ENCODE results near the gene PLIN1. TPM values are rescaled to one million over a fixed set of nuclear protein-coding genes. Genes with fewer than 3 reads are reported as not detected.

PLIN1 gene
- total and polyA plus RNA-seq, 9 of the 15 experiments (the other 6 are each of a cell fraction or from before 2014, with no cell fraction given) = not detected

DNA sequence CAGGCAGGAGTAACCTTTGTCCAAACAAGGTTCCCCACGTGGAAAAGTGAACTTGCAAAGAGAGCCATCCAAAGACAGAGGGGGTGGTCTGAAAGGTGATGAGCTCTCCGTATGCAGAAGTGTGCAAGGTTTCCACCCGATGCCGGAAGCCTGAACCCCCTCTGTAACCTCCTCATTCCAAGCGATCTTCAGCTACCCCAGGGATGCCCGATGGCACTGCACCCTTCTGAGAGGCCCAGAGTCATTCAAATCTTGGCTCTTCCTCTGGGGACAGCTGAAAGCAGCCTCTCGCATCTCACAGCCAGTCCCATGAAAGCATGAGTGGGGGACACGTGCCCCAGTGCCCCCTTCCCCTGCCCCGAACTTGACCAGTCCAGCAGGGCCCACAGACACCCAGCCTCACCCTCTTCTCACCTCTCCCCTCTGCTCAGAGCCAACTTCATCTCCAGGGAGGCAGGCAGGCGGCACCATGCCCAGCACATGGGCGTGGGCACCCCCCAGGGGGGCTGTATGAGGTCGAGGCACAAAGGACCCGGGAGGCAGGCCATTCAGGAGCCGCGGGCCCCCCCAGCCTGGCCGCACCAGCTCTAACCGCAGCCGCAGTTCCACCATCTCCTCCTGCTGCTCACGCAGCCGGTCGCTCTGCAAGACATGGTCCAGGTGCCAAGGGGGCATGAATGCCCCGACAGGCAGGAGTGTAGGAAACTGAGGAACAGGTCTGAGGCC is 32.6 kb downstream of the PLIN1 start:
- intact Hi-C loops (cut with micrococcal nuclease) = no loop called here
- no peaks in the 10 kb centered on the region for H3K36me3 ChIP-seq (ENCODE audit: control insufficient read depth, insufficient read depth, low read length)
- DNase-seq (ENCODE audit: extremely low read depth in 1 of 4, low spot score in 3 of 4) (no peak), ATAC-seq (peak; percentile 23), FAIRE-seq (no peak)
- no peak overlapping the region for H3K4me2 ChIP-seq (ENCODE audit: insufficient read depth, low read length)
- WGBS (ENCODE audit: insufficient coverage, low coverage, missing lambda C conversion rate) = 9% methylated on average over 15 of the region's 22 CpGs
- H3K9me3 ChIP-seq (replicated peaks; ENCODE audit: control insufficient read depth, insufficient read depth, low read depth, low read length) = no peaks in the 10 kb centered on the region
- in situ Hi-C loops (cut with MboI) = no loop called here
- H3K79me2 ChIP-seq (ENCODE audit: control insufficient read depth, insufficient read depth, low read length) = no peaks in the 10 kb centered on the region
- H3K9ac ChIP-seq (ENCODE audit: insufficient read depth in 1 of 2, low read depth in 2 of 2, low read length in 2 of 2) = peak overlapping the region in 1 of 2 experiments; percentile 26; a peak in 1 of 4 replicates
- H4K20me1 ChIP-seq (replicated peaks; ENCODE audit: control insufficient read depth, insufficient read depth, low read length) = no peaks in the 10 kb centered on the region
- H3K4me1 ChIP-seq (replicated peaks in 1 of 2; ENCODE audit: control insufficient read depth in 2 of 2, insufficient read depth in 2 of 2, low read length in 2 of 2) = peaks cover 0 to 19% of the 10 kb centered on the region in 2 experiments; a peak in 2 of 5 replicates
- no peak overlapping the region for H3K27ac ChIP-seq (ENCODE audit: extremely low read depth, low read depth, low read length)
- ChIA-PET CTCF (ENCODE audit: low intra/inter-chr PET ratio) (interaction anchor here (1.4 kb wide), 1 partner anchor 229 kb away, joined by 3 read pairs; no protein-coding TSS in a partner anchor), POLR2A (interaction anchor here (0.6 to 1.0 kb wide), 2 partner anchors 158 to 166 kb away, joined by 3 to 5 read pairs; no protein-coding TSS in a partner anchor)
- H3K9me1 ChIP-seq (ENCODE audit: control insufficient read depth, insufficient read depth, low read length) = no peaks in the 10 kb centered on the region
- TF ChIP-seq BRD4 (IDR thresholded peaks at IDR 0.05) (no peak), BACH1 (tag; IDR thresholded peaks at IDR 0.05) (no peak)
- TF ChIP-seq, protein P1, sequence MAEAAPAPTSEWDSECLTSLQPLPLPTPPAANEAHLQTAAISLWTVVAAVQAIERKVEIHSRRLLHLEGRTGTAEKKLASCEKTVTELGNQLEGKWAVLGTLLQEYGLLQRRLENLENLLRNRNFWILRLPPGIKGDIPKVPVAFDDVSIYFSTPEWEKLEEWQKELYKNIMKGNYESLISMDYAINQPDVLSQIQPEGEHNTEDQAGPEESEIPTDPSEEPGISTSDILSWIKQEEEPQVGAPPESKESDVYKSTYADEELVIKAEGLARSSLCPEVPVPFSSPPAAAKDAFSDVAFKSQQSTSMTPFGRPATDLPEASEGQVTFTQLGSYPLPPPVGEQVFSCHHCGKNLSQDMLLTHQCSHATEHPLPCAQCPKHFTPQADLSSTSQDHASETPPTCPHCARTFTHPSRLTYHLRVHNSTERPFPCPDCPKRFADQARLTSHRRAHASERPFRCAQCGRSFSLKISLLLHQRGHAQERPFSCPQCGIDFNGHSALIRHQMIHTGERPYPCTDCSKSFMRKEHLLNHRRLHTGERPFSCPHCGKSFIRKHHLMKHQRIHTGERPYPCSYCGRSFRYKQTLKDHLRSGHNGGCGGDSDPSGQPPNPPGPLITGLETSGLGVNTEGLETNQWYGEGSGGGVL (CRISPR knock-in tag; IDR thresholded peaks at IDR 0.05) = no peak
- peaks cover 0 to 5% of the 10 kb centered on the region in 2 experiments; a peak in 1 of 5 replicates for H3K27me3 ChIP-seq (ENCODE audit: control insufficient read depth in 2 of 2, insufficient read depth in 2 of 2, low read length in 2 of 2)
- H2AFZ ChIP-seq (ENCODE audit: low read depth, low read length) = no peak overlapping the region
- H3K4me3 ChIP-seq = no peak overlapping the region
- BruUV-seq (replicated peaks) = no TSS peak
